22Rv1 (cell line): ENCODE data around the gene DDR2.

Experiments
- H3K27ac ChIP-seq: fragments of 450-650 bp; 2 replicates; pipeline ENCODE4 v1.5.1; 2017
- ZFX ChIP-seq: fragments of 450-650 bp; IDR thresholded peaks from 2 replicates; pipeline ENCODE4 v1.6.1; 2017; ENCODE audit warnings: antibody characterized with exemption, borderline replicate concordance
- TF ChIP-seq, protein P1 (sequence below): fragments of 450-650 bp; IDR thresholded peaks from 2 replicates; pipeline ENCODE4 v1.5.1; 2017; ENCODE audit warnings: mild to moderate bottlenecking

DDR2 gene

DNA sequence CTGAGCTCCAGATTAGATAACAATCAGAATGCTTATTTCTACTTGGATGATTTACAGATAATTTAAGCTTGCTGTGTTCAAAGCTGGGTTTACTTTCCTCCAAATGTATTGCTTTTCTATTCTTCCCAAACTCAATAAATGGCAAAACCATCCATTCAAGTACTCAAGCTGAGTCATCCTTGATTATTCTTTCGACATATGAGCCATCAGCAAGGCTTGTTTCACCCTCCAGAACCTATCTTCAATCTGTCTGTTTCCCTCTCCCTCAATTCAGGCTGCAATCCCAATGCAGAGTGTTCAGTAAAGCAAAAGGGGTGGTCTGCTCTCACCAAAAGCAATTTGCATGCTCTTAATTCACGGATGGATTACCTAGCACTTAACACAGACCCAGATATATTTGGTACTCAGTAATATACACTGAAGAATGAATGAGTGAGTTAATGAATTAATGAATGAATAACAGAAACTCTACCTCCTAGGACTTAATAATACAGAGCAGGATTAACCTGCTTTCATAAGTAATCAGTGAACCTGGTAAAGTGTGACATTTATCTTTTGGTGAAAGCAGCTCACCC is 41.9 kb downstream of the DDR2 start:
- H3K27ac ChIP-seq = no peak overlapping the region
- TF ChIP-seq, protein P1, sequence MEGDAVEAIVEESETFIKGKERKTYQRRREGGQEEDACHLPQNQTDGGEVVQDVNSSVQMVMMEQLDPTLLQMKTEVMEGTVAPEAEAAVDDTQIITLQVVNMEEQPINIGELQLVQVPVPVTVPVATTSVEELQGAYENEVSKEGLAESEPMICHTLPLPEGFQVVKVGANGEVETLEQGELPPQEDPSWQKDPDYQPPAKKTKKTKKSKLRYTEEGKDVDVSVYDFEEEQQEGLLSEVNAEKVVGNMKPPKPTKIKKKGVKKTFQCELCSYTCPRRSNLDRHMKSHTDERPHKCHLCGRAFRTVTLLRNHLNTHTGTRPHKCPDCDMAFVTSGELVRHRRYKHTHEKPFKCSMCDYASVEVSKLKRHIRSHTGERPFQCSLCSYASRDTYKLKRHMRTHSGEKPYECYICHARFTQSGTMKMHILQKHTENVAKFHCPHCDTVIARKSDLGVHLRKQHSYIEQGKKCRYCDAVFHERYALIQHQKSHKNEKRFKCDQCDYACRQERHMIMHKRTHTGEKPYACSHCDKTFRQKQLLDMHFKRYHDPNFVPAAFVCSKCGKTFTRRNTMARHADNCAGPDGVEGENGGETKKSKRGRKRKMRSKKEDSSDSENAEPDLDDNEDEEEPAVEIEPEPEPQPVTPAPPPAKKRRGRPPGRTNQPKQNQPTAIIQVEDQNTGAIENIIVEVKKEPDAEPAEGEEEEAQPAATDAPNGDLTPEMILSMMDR = no peak
- no peak for TF ChIP-seq ZFX

- no peak overlapping the region for H3K27ac ChIP-seq
- TF ChIP-seq, protein P1 = no peak
- no peak for TF ChIP-seq ZFX
These were observed 43.8 kb downstream of the DDR2 start for GRCh38 chr1:162676087-162676486.

DNA sequence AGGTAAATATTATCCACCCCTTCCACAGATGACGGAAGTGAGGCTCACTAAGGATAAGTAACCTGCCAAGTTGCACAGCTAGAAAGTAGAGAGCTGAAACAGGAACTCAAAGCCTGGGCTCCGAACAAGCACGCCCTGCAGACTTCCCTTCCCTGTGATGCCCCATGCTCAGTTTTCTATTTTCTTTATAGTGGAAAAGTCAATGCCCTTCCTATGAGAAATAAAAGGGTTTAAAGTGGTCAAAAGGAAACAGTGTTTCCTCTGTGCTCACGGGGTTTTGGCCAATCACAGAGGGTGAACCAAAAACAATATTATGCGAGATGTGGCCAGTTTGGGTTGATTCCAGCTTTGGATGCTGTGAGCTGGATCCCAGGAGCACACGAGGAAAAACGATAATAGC is 44.5 kb downstream of the DDR2 start:
- TF ChIP-seq, protein P1 = no peak
- TF ChIP-seq ZFX = no peak
- H3K27ac ChIP-seq = no peak overlapping the region

DNA sequence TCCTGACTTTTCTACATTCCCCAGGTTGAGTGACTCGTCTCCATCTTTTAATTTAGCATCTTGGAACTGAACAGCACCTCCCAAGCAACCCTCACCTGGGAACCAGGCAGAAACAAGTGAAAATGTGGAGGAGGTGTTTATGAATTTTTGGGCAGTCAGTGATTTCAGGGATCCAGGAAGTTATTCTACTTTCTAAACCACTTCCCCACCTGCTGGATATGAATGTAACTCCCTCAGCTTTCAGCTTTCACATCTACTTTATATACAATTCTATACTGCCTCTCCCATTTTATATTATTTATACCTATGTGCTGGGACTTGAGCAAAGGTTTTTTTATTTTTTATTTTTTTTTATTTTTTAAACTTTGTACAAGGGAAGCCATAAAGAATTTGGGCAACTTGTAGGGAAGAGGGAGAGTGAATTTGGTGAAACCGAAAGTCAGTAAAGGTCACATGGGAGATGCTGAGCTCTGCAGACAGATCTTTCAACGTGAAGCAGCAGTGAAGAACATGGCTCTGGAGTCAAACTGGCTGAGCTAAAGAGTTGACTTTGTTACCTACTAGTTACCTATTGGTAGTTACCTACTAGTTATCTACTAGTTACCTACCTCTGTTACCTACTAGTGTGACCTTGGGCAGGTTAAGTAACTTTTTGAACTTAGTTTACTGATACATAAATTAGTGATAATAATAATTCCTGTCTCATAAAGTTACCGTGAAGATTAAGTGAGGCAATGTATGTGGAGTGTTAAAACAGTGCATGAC is 45.5 kb downstream of the DDR2 start:
- H3K27ac ChIP-seq = no peak overlapping the region
- TF ChIP-seq, protein P1 = no peak
- TF ChIP-seq ZFX = no peak

DNA sequence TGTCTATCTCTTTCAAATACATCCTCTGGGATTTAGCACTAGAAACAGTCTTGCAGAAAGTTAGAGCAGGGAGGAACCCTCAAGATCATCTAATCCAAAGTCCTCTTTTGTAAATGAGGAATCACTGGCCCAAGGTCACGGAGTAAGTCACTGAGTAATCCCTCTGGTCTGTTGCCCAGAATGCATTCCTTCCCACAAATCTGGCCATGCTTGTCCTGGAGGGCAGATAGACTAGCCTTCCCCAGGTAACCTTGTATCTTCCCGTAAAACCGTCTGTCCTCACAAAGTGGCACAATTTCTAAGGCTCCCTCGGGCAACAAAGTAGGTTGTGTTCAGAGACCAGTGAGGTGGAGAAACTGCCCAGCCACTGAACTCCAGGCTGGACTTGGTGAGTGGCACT is 46.2 kb downstream of the DDR2 start:
- TF ChIP-seq ZFX = no peak
- TF ChIP-seq, protein P1 = no peak
- H3K27ac ChIP-seq = no peak overlapping the region

DNA sequence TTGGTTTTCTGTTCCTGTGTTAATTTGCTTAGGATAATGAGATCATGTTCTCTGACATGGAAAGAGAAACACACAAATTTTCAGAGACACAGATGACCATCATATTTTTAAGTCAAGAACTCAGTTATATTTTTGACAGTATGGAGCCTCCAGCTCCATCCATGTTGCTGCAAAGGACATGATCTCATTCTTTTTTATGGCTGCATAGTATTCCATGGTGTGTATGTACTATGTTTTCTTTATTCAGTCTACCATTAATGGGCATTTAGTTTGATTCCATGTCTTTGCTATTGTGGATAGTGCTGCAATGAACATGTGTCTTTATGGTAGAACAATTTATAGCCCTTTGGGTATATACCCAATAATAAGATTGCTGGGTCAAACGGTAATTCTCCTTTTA is 47.0 kb downstream of the DDR2 start:
- no peak overlapping the region for H3K27ac ChIP-seq
- TF ChIP-seq, protein P1 = no peak
- no peak for TF ChIP-seq ZFX

DNA sequence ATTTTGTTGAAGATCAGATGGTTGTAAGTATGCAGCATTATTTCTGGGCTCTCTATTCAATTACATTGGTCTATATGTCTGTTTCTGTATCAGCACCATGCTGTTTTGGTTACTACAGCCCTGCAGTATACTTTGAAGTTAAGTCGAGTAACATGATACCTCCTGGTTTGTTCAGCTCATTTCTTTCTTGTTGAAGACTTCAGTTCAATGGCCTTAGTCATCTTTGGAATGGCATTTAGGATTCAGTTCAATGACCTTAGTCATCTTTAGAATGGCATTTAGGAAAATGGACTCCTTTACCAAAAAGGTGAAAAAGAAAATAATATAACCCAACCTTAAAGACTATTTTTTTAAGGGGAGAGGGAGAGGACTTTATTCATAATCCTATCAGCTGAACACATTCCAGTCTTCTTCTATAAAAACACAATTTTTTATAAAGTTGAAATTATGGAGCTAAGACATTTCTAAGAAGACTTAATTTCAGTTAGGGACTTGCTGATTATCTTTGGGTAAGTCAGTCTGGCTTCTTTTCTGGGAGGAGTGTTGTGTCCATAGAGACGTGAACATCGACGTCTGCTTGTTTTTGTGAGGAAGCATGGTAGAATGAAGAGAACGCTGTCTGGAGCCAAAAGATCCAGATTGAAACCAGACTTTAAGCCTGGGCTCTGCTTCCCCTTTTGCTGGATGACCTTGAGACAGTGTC is 48.3 kb downstream of the DDR2 start:
- TF ChIP-seq, protein P1 = no peak
- no peak for TF ChIP-seq ZFX
- H3K27ac ChIP-seq = no peak overlapping the region
